Central memory CD8-positive, alpha-beta T cell (primary cell): ENCODE data around the gene LRRC74B.
"Not testable (repeated sequence)": the region's sequence is repeated elsewhere in the genome, so short reads cannot be mapped to it uniquely, and the experiment has no call there.

Experiments
- ATAC-seq: fragments of 150-1000 bp; cut with Tn5 transposase; replicated peaks from 2 replicates; pipeline ENCODE4 v1.10.0; 2022; ENCODE audit warnings: mild to moderate bottlenecking, moderate FRiP score, moderate number of reproducible peaks; ENCODE audit not compliant: poor library complexity, severe bottlenecking; ENCODE audit errors: extremely low read depth
- DNase-seq, 2 donors: peaks; one replicate each; pipeline ENCODE4 v3.0.0; 2021; ENCODE audit warnings: low spot score in 2 of 2
- H3K27ac Mint-ChIP-seq: one replicate; pipeline ENCODE4 v1.8.0; 2022; ENCODE audit warnings: low read depth, mild to moderate bottlenecking, moderate library complexity, mixed read lengths
- H3K27me3 Mint-ChIP-seq: one replicate; pipeline ENCODE4 v1.8.0; 2022; ENCODE audit warnings: mixed read lengths
- H3K36me3 Mint-ChIP-seq: one replicate; pipeline ENCODE4 v1.8.0; 2022; ENCODE audit warnings: mild to moderate bottlenecking, moderate library complexity, mixed read lengths; ENCODE audit not compliant: insufficient read depth
- H3K4me1 Mint-ChIP-seq: one replicate; pipeline ENCODE4 v1.8.0; 2022; ENCODE audit warnings: mixed read lengths
- H3K4me3 Mint-ChIP-seq: one replicate; pipeline ENCODE4 v1.8.0; 2022; ENCODE audit warnings: mild to moderate bottlenecking, moderate library complexity, mixed read lengths
- H3K9me3 Mint-ChIP-seq: one replicate; pipeline ENCODE4 v1.8.0; 2022; ENCODE audit warnings: mixed read lengths

Gene LRRC74B

GRCh38 chr22:21003782-21004181, 42.0 kb upstream of the LRRC74B start:
- peak overlapping the region; percentile 94 for H3K4me3 Mint-ChIP-seq
- peak overlapping the region; percentile 98 for H3K27ac Mint-ChIP-seq
- peaks cover 24% of the 10 kb centered on the region for H3K36me3 Mint-ChIP-seq
- H3K9me3 Mint-ChIP-seq = no peaks in the 10 kb centered on the region
- ATAC-seq (no peak), DNase-seq (no peak)
- peaks cover 29% of the 10 kb centered on the region for H3K4me1 Mint-ChIP-seq
- H3K27me3 Mint-ChIP-seq = no peaks in the 10 kb centered on the region

DNA sequence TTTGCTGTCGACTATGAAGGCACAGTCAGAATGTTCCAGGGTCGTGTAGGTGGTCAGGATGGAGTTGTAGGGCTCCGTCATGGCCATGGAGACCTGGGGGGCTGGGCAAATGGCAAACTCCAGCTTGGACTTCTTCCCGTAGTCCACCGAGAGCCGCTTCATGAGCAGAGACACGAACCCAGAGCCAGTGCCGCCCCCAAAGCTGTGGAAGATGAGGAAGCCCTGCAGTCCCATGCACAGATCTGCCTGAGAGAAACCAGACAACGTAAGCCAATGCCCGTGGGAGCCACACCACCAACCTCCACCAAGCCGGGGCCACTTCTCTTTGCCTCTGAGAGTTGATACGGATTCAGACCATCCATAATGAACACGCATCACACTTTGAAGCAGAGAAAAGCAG, 36.5 kb upstream of the LRRC74B start:
- not testable (repeated sequence) for DNase-seq, ATAC-seq, H3K4me3 Mint-ChIP-seq, H3K36me3 Mint-ChIP-seq, H3K9me3 Mint-ChIP-seq, H3K27ac Mint-ChIP-seq, H3K4me1 Mint-ChIP-seq, H3K27me3 Mint-ChIP-seq

GRCh38 chr22:21009638-21010425, 35.9 kb upstream of the LRRC74B start:
- Mint-ChIP-seq H3K4me1 (peaks cover 11% of the 10 kb centered on the region), H3K36me3 (no peaks in the 10 kb centered on the region), H3K27ac (no peak overlapping the region), H3K27me3 (no peaks in the 10 kb centered on the region), H3K4me3 (no peak overlapping the region), H3K9me3 (no peaks in the 10 kb centered on the region)
- DNase-seq (no peak), ATAC-seq (no peak)

GRCh38 chr22:21010426-21011113, 35.2 kb upstream of the LRRC74B start:
- Mint-ChIP-seq H3K4me1 (peaks cover 17% of the 10 kb centered on the region), H3K4me3 (no peak overlapping the region), H3K27me3 (no peaks in the 10 kb centered on the region), H3K27ac (no peak overlapping the region), H3K9me3 (no peaks in the 10 kb centered on the region), H3K36me3 (no peaks in the 10 kb centered on the region)
- DNase-seq (no peak), ATAC-seq (no peak)

DNA sequence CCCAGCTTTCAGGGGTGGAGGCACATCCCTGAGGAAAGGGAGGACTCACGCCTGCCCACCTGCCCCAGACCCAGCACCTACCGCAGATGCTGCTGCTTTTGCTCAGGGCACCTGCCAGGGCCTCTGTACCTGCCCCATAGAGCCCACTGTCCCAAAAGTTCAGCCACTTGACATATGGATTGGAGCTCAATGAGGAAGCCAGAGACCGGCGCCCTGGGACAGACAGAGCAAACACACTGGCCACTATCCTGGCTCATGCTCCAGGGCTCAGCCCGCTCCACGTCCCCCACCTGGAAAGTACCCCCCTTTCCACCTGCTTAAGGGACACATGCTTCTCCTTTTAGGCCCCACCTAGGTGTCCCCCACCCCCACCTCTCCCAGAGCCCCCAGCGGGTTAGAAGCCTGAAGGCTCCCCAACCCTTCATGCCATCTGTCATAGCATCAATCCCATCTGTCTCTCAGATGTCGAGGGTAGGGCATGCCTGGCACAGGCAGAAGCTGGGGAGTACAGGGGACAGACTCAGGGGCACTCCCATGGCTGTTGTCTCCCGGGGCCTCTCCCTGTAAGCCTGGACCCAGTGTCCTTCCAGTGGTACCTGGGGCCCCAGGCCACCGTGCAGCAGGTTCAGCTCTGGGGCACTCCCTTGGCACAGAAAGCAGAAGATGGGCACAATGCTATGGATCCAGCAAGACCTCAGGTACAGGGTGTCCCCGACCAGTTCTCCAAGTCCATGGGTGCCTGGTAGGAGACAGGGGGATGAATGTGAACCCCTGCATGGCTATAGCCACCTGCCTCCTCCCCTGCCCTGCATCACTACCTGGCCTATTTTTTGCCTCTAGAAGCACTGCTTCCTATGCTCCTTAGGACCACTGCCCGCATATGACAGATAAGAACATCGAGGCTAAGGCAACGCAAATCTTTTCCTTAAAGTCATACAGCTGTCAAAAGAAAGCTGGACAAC, 33.0 kb upstream of the LRRC74B start:
- H3K4me3 Mint-ChIP-seq = peak overlapping the region; percentile 38
- H3K27ac Mint-ChIP-seq = peak overlapping the region; percentile 95
- no peak for ATAC-seq

DNA sequence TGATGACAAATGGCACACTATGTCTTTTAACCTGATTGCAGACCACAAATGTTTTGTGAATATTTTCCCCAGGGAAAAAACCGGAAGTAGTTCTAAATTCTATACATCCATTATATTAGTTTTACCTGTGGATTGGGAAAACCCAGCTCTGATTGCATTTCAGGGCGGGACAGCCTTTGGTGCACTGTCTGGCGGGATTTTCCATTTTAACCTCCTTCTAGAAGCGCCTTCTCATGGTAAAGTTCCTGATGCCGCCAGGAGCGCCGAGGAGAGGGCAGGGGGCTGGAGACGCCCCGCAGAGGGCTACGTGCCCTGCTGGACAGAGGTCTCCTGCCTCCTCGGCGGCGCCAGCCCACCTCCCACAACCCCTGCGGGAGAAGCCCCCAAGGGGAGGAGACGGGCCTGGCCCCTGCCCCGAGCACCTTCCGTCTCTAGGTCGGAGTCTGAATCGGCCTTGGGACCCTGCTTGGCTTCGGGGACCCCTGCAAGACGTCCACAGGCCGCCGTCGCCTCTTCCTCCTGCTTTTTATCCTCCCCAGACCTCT, 32.0 kb upstream of the LRRC74B start:
- ATAC-seq = no peak
- no peak for DNase-seq
- H3K9me3 Mint-ChIP-seq = no peaks in the 10 kb centered on the region

More for the DNA sequence above, 33.0 kb upstream of the LRRC74B start:
- Mint-ChIP-seq H3K27me3 (no peaks in the 10 kb centered on the region), H3K4me1 (peaks cover 27% of the 10 kb centered on the region), H3K36me3 (no peaks in the 10 kb centered on the region), H3K9me3 (no peaks in the 10 kb centered on the region)
- DNase-seq = no peak

DNA sequence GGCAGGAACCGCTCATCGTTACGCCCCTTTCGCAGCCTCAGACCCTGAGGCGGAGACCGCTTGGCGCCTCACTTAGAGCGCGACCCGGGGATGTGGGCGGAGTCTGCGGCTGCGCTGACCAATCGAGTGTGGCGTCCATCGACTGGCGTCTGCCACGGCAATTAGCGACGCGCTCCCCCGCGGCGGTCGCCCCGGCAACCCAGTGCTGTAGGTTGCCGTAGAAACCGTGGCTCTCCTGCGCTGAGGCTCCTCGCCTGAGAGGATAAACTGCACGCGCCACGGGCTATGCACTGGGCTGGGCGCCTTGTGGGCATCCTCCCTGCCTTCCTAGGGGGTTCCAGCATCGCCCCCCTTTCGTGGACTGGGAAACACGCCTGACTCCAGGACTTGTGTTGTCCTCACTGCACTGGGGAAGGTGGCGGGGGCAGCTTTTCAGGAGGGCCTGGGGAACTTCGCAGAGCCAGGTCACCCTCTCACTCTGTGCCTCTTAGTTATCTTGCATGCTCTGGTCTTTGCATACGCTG, 31.5 kb upstream of the LRRC74B start:
- ATAC-seq = peak; percentile 89
- Mint-ChIP-seq H3K27ac (peak overlapping the region; percentile 95), H3K36me3 (no peaks in the 10 kb centered on the region), H3K9me3 (no peaks in the 10 kb centered on the region), H3K4me3 (peak overlapping the region; percentile 80), H3K4me1 (peaks cover 27% of the 10 kb centered on the region), H3K27me3 (no peaks in the 10 kb centered on the region)
- peak; percentile 69 to 79 for DNase-seq

More for the DNA sequence above, 32.0 kb upstream of the LRRC74B start:
- Mint-ChIP-seq H3K4me3 (peak overlapping the region; percentile 80), H3K36me3 (no peaks in the 10 kb centered on the region), H3K27ac (peak overlapping the region; percentile 95), H3K27me3 (no peaks in the 10 kb centered on the region), H3K4me1 (peaks cover 27% of the 10 kb centered on the region)

GRCh38 chr22:21014726-21015465, 30.9 kb upstream of the LRRC74B start, which contains the start of gene P2RX6:
P2RX6 (plus strand) TSS chr22:21015165; CDS start chr22:21015175, 10 bp downstream.
- DNase-seq (no peak), ATAC-seq (no peak)
- Mint-ChIP-seq H3K4me1 (peaks cover 27% of the 10 kb centered on the region), H3K27ac (peak within 1 kb of the TSS; percentile 95), H3K9me3 (no peaks in the 10 kb centered on the region), H3K36me3 (no peaks in the 10 kb centered on the region), H3K27me3 (no peaks in the 10 kb centered on the region), H3K4me3 (peak within 1 kb of the TSS; percentile 80)

- H3K4me3 Mint-ChIP-seq = no peak overlapping the region
- DNase-seq (no peak), ATAC-seq (no peak)
- H3K4me1 Mint-ChIP-seq = peaks cover 27% of the 10 kb centered on the region
- peak overlapping the region; percentile 95 for H3K27ac Mint-ChIP-seq
- H3K9me3 Mint-ChIP-seq = no peaks in the 10 kb centered on the region
- H3K27me3 Mint-ChIP-seq = no peaks in the 10 kb centered on the region
- no peaks in the 10 kb centered on the region for H3K36me3 Mint-ChIP-seq
Measured at GRCh38 chr22:21015466-21016006, 30.2 kb upstream of the LRRC74B start.

DNA sequence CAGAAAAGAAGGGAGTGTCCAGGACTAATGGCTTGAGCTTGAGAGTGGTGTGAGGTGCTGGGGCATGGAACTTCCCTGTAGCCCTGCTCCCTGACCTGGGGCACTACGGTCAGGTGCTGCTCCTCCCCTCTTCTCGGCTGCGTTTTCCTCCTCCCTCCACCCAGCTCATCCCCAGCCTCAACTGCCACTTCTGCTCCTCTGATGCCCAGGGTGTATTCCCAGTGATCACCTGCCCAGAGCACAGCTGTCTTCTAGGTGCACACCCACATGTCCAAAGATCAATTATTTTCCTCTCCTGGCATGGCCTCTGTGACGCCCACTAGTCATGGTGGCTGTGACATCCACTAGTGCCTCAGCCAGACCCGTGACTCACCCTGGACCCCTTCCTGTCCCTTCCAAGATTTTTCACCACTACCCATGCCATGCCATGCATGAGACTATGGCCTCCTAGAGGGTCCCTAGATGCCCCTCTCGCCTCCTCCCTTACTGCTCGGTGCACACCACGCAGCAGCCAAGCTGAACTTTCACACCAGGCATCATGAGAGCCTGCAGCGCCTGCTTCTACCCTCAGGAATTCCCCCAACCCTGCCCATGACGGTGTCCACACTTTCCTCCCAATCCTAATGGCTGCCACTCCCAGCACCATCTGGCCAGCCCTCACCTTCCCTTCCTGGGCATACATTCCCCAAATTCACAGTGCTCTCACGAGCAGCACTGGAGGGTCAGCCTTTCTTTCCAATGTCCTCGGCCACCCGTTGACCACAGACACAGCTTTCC, 28.9 kb upstream of the LRRC74B start:
- Mint-ChIP-seq H3K27me3 (no peaks in the 10 kb centered on the region), H3K4me1 (peaks cover 27% of the 10 kb centered on the region), H3K36me3 (no peaks in the 10 kb centered on the region), H3K9me3 (no peaks in the 10 kb centered on the region), H3K27ac (peak overlapping the region; percentile 5), H3K4me3 (no peak overlapping the region)
- no peak for ATAC-seq
- no peak for DNase-seq

DNA sequence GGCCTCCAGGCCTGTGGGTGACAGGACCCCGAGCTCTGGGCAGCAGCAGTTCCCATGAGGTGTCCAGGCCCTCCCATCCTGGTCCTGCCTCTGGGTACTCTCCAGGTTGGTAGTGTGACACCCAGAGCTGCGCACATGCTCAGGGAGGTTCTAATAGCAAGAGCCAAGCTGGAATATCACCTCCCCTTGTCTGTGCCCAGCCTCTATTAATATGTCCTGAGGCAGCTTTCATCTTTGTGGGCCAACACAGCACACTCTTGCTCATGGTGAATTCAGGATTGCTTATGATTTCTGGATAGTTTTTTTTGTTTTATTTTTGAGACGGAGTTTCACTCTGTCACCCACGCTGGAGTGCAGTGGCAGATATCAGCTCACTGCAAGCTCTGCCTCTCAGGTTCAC, 27.4 kb upstream of the LRRC74B start:
- H3K4me1 Mint-ChIP-seq = peaks cover 27% of the 10 kb centered on the region
- DNase-seq (no peak), ATAC-seq (no peak)
- no peaks in the 10 kb centered on the region for H3K9me3 Mint-ChIP-seq
- no peaks in the 10 kb centered on the region for H3K36me3 Mint-ChIP-seq
- no peak overlapping the region for H3K27ac Mint-ChIP-seq
- no peaks in the 10 kb centered on the region for H3K27me3 Mint-ChIP-seq
- H3K4me3 Mint-ChIP-seq = no peak overlapping the region
